ENCODE data around the gene CCDC7.

- TF ChIP-seq CTCF (conservative IDR thresholded peaks at IDR 0.05) (no peak), ZFX (IDR thresholded peaks at IDR 0.05) (no peak)
Observed at GRCh38 chr10:32459051-32459698, 13.2 kb downstream of the CCDC7 start.

Data from C4-2B (cell line).